Pancreas (tissue), 10 donors: Measurements from ENCODE around the gene PALM3. TPM values are rescaled to one million over a fixed set of nuclear protein-coding genes. Genes with fewer than 3 reads are reported as not detected.
A peak's percentile ranks its signal among the peaks of the same experiment; 100 is the strongest.

Source experiments
- ATAC-seq, 4 donors: fragments of 200-7000 bp; cut with Tn5 transposase; one replicate each; pipeline versions ENCODE4 v1.8.0 to v1.9.1; 2020; ENCODE audit warnings: mild to moderate bottlenecking in 4 of 4, moderate library complexity in 4 of 4
- DNase-seq, 6 donors: peaks; one replicate each; pipeline ENCODE4 v3.0.0-alpha.2; 2020
- FAIRE-seq: peaks from 2 replicates; lab custom pipeline; 2012; peaks lifted over from hg19 to GRCh38; lab: Jason Lieb, UNC
- H3K27ac ChIP-seq, 4 donors: fragments of 200-600 bp; sonication (generic); 1 replicate in 3 of 4; 2 replicates in 1 of 4; pipeline versions ENCODE4 v1.5.0 to v1.8.0; 2020
- H3K27me3 ChIP-seq, 4 donors: fragments of 200-600 bp; one replicate each; pipeline ENCODE4 v1.8.0; 2021
- H3K36me3 ChIP-seq, 3 donors: fragments of 200-600 bp; sonication (generic) in 1 of 3; one replicate each; pipeline versions ENCODE4 v1.5.0 to v1.8.0; 2020 to 2021
- H3K4me1 ChIP-seq, 3 donors: fragments of 200-600 bp; one replicate each; pipeline ENCODE4 v1.8.0; 2021
- H3K4me3 ChIP-seq, 4 donors: fragments of 200-600 bp; sonication (generic) in 2 of 4; one replicate each; pipeline versions ENCODE4 v1.5.0 to v1.8.0; 2020 to 2021
- H3K9me3 ChIP-seq, 4 donors: fragments of 200-600 bp; one replicate each; pipeline ENCODE4 v1.8.0; 2021
- CTCF ChIP-seq, 4 donors: fragments of 200-600 bp; sonication (generic) in 3 of 4; IDR thresholded peaks; one replicate each; pipeline versions ENCODE4 v1.5.0 to v1.8.0; 2021; ENCODE audit warnings: antibody characterized with exemption in 4 of 4
- WGBS, 2 donors: extraction: QIAGEN DNeasy Blood & Tissue Kit; methylation state at CpG; one replicate each; pipeline ENCODE4 v1.1.7; 2013; 5-methylcytosine and 5-hydroxymethylcytosine counted together
- intact Hi-C, 3 donors: fragments of 100-400 bp; cut with DNase I; formaldehyde crosslinking; loops; one replicate each; pipeline versions ENCODE4 v1.11.1 to v1.14.2; 2022
- polyA plus RNA-seq, 2 donors: library from polyadenylated mRNA; stranded (reverse); fragments of 200-250 nt; gene quantifications; one replicate each; pipeline ENCODE4 v1.2.3, GENCODE V29; 2013
- total RNA-seq, 6 donors: library from RNA; stranded (reverse); fragmentation: NEBNext Ultra II Directional in 4 of 6; extraction: Animal tissue kit (Norgen Biotek cat#: 25700) in 4 of 6; gene quantifications; one replicate each; pipeline versions ENCODE4 v1.2.1 to v1.2.4, GENCODE V29; 2021 to 2023
- donor health status: healthy with polysubstance abuse.
- donor health status: DM: no; HTN: no; CAD: no; lungs with moderate emphysema.
- donor health status: DM: no; HTN: no; CAD: no.
- donor health status: control.
- donor health status: control.
- donor health status: Bipolar disorder and iron deficiency.
- donor health status: DM: yes; HTN: yes; CAD: no.
- donor health status: DM: no; HTN: no; CAD: no.
- donor health status: DM: no; HTN: no; CAD: no.
- donor health status: DM: yes; HTN: yes; CAD: no.

Gene PALM3
- total and polyA plus RNA-seq, 8 donors = 5.6 to 155 (median 17.9) TPM

GRCh38 chr19:14089662-14090508 is 28.0 kb upstream of the PALM3 start:
- WGBS, 2 donors = 0 to 1% methylated on average over 75 to 141 of the region's 142 CpGs
- no peak for TF ChIP-seq CTCF (IDR thresholded peaks at IDR 0.05)
- Histone ChIP-seq H3K9me3 (no peaks in the 10 kb centered on the region), H3K27me3 (no peaks in the 10 kb centered on the region), H3K4me1 (peaks cover 0 to 3% (median 0%) of the 10 kb centered on the region in 3 donors), H3K36me3 (no peaks in the 10 kb centered on the region), H3K4me3 (peak overlapping the region; percentile 7 to 90 (median 72)), H3K27ac (peak overlapping the region in 3 of 4 donors; percentile 33 to 94 (median 91))
- ATAC-seq (peak in 3 of 4 donors; percentile 5 to 15 (median 8)), DNase-seq (peak in 5 of 6 donors; percentile 45 to 87 (median 68)), FAIRE-seq (no peak)
- intact Hi-C loops = no loop called here

- Histone ChIP-seq H3K9me3 (no peaks in the 10 kb centered on the region), H3K27ac (peak overlapping the region in 1 of 4 donors; percentile 10), H3K4me1 (peaks cover 0 to 3% (median 0%) of the 10 kb centered on the region in 3 donors), H3K4me3 (peak overlapping the region; percentile 7 to 90 (median 56)), H3K27me3 (no peaks in the 10 kb centered on the region), H3K36me3 (no peaks in the 10 kb centered on the region)
- intact Hi-C loops = no loop called here
- no peak for TF ChIP-seq CTCF (IDR thresholded peaks at IDR 0.05)
- DNase-seq = no peak
- FAIRE-seq = no peak
- ATAC-seq = no peak
- WGBS, 2 donors = 17 to 19% methylated on average over 16 of the region's 16 CpGs
Observed at GRCh38 chr19:14089412-14089661, 27.5 kb upstream of the PALM3 start.

- Histone ChIP-seq H3K27ac (no peak overlapping the region), H3K4me3 (peak overlapping the region in 2 of 4 donors; percentile 79 to 90), H3K9me3 (no peaks in the 10 kb centered on the region), H3K27me3 (no peaks in the 10 kb centered on the region), H3K4me1 (peaks cover 0 to 3% (median 0%) of the 10 kb centered on the region in 3 donors), H3K36me3 (no peaks in the 10 kb centered on the region)
- TF ChIP-seq CTCF (IDR thresholded peaks at IDR 0.05) = no peak
- DNase-seq (peak in 1 of 6 donors; percentile 75), ATAC-seq (no peak), FAIRE-seq (no peak)
- intact Hi-C loops = no loop called here
- WGBS, 2 donors = 87 to 91% methylated on average over 30 of the region's 30 CpGs
Observed at GRCh38 chr19:14088634-14089411, 26.9 kb upstream of the PALM3 start.

- ATAC-seq (no peak), FAIRE-seq (no peak), DNase-seq (no peak)
- no peak overlapping the region for H3K4me3 ChIP-seq
- no peaks in the 10 kb centered on the region for H3K27me3 ChIP-seq
- intact Hi-C loops = no loop called here
- TF ChIP-seq CTCF (IDR thresholded peaks at IDR 0.05) = no peak
- H3K4me1 ChIP-seq = peaks cover 0 to 11% (median 0%) of the 10 kb centered on the region in 3 donors
- WGBS, 2 donors = 86 to 89% methylated on average over 5 of the region's 5 CpGs
- no peaks in the 10 kb centered on the region for H3K9me3 ChIP-seq
- H3K36me3 ChIP-seq = no peaks in the 10 kb centered on the region
- H3K27ac ChIP-seq = no peak overlapping the region
Observed at GRCh38 chr19:14086098-14086497, 24.2 kb upstream of the PALM3 start.
